HG02759 (cell line): ENCODE data around the gene FIG4.
"Not testable (repeated sequence)": the region's sequence is repeated elsewhere in the genome, so short reads cannot be mapped to it uniquely, and the experiment has no call there.

Experiments
- ATAC-seq: cut with Tn5 transposase; IDR thresholded peaks from one replicate; pipeline ENCODE4 v1.9.1; 2021; ENCODE audit warnings: mild to moderate bottlenecking, moderate library complexity; ENCODE audit not compliant: unreplicated experiment

FIG4 gene

GRCh38 chr6:109701774-109702173 is 10.7 kb downstream of the FIG4 start:
- no peak for ATAC-seq

GRCh38 chr6:109702791-109703190 is 11.7 kb downstream of the FIG4 start:
- no peak for ATAC-seq

- ATAC-seq, result peak; percentile 91
Observed at GRCh38 chr6:109705258-109705657, 14.2 kb downstream of the FIG4 start.

- no peak for ATAC-seq
Observed at GRCh38 chr6:109706513-109706912, 15.4 kb downstream of the FIG4 start.

GRCh38 chr6:109708099-109708498 is 17.0 kb downstream of the FIG4 start:
- ATAC-seq, result not testable (repeated sequence)

GRCh38 chr6:109713097-109713496 is 22.0 kb downstream of the FIG4 start:
- no peak for ATAC-seq

GRCh38 chr6:109714166-109714565 is 23.1 kb downstream of the FIG4 start:
- ATAC-seq, result no peak

- ATAC-seq, result no peak
Observed at GRCh38 chr6:109714611-109715010, 23.5 kb downstream of the FIG4 start.

- ATAC-seq, result no peak
Observed at GRCh38 chr6:109715616-109716015, 24.5 kb downstream of the FIG4 start.

- ATAC-seq, result no peak
Observed at GRCh38 chr6:109717971-109718370, 26.9 kb downstream of the FIG4 start.

GRCh38 chr6:109718991-109719390 is 27.9 kb downstream of the FIG4 start:
- no peak for ATAC-seq

GRCh38 chr6:109720311-109720710 is 29.2 kb downstream of the FIG4 start:
- ATAC-seq, result no peak

GRCh38 chr6:109722011-109722410 is 30.9 kb downstream of the FIG4 start:
- no peak for ATAC-seq

- ATAC-seq, result no peak
Observed at GRCh38 chr6:109722564-109723254, 31.6 kb downstream of the FIG4 start.

- ATAC-seq, result not testable (repeated sequence)
Observed at GRCh38 chr6:109725250-109725649, 34.2 kb downstream of the FIG4 start.

- no peak for ATAC-seq
Observed at GRCh38 chr6:109736273-109737025, 45.4 kb downstream of the FIG4 start.

- ATAC-seq, result no peak
Observed at GRCh38 chr6:109738255-109738654, 47.2 kb downstream of the FIG4 start.

- ATAC-seq, result no peak
Observed at GRCh38 chr6:109738667-109739066, 47.6 kb downstream of the FIG4 start.

GRCh38 chr6:109739686-109740085 is 48.6 kb downstream of the FIG4 start:
- ATAC-seq, result no peak

- no peak for ATAC-seq
Observed at GRCh38 chr6:109740787-109741186, 49.7 kb downstream of the FIG4 start.

GRCh38 chr6:109743739-109744138 is 52.6 kb downstream of the FIG4 start:
- no peak for ATAC-seq

GRCh38 chr6:109744779-109745178 is 53.7 kb downstream of the FIG4 start:
- ATAC-seq, result not testable (repeated sequence)
